ENCODE measurements around the gene RNU7-1. TPM values are rescaled to one million over a fixed set of nuclear protein-coding genes. Genes with fewer than 3 reads are reported as not detected.

RNU7-1 gene
- polyA plus RNA-seq, 3 donors, result not detected

GRCh38 chr12:6975297-6976032 lies 31.8 kb downstream of the RNU7-1 start:
- no peak for DNase-seq (ENCODE audit: extremely low read depth in 1 of 11, low read depth in 9 of 11, low spot score in 4 of 11)

- DNase-seq (ENCODE audit: extremely low read depth in 1 of 11, low read depth in 9 of 11, low spot score in 4 of 11), result no peak
Measured at GRCh38 chr12:6977653-6978052, 34.0 kb downstream of the RNU7-1 start.

GRCh38 chr12:6978188-6978587 lies 34.6 kb downstream of the RNU7-1 start:
- no peak for DNase-seq (ENCODE audit: extremely low read depth in 1 of 11, low read depth in 9 of 11, low spot score in 4 of 11)

- DNase-seq (ENCODE audit: extremely low read depth in 1 of 11, low read depth in 9 of 11, low spot score in 4 of 11), result no peak
Measured at GRCh38 chr12:6978611-6979011, 35.0 kb downstream of the RNU7-1 start.

- no peak for DNase-seq (ENCODE audit: extremely low read depth in 1 of 11, low read depth in 9 of 11, low spot score in 4 of 11)
Measured at GRCh38 chr12:6979021-6979420, 35.4 kb downstream of the RNU7-1 start.

GRCh38 chr12:6979453-6979852 lies 35.8 kb downstream of the RNU7-1 start:
- no peak for DNase-seq (ENCODE audit: extremely low read depth in 1 of 11, low read depth in 9 of 11, low spot score in 4 of 11)

GRCh38 chr12:6980075-6980474 lies 36.5 kb downstream of the RNU7-1 start:
- DNase-seq (ENCODE audit: extremely low read depth in 1 of 11, low read depth in 9 of 11, low spot score in 4 of 11), result no peak

GRCh38 chr12:6980740-6981139 lies 37.1 kb downstream of the RNU7-1 start:
- DNase-seq (ENCODE audit: extremely low read depth in 1 of 11, low read depth in 9 of 11, low spot score in 4 of 11), result no peak

- DNase-seq (ENCODE audit: extremely low read depth in 1 of 11, low read depth in 9 of 11, low spot score in 4 of 11), result no peak
Measured at GRCh38 chr12:6981152-6982052, 37.8 kb downstream of the RNU7-1 start.

- DNase-seq (ENCODE audit: extremely low read depth in 1 of 11, low read depth in 9 of 11, low spot score in 4 of 11), result no peak
Measured at GRCh38 chr12:6982532-6982931, 38.9 kb downstream of the RNU7-1 start.

GRCh38 chr12:6987956-6988553 lies 44.4 kb downstream of the RNU7-1 start:
- DNase-seq (ENCODE audit: extremely low read depth in 1 of 11, low read depth in 9 of 11, low spot score in 4 of 11), result no peak

Other genes with a start within 250 kb of the RNU7-1 start
- gene PIANP, start 243.0 kb upstream of the RNU7-1 start, polyA plus RNA-seq (ENCODE audit: insufficient read length in 3 of 3), result 10 to 100 TPM; 11.7 to 14.0 (median 13.0) TPM
- 10 to 100 TPM; 61.5 to 70.2 (median 65.1) TPM for gene COPS7A, start 219.8 kb upstream of the RNU7-1 start, polyA plus RNA-seq (ENCODE audit: insufficient read length in 3 of 3)
- 100 to 1,000 TPM; 194 to 227 (median 210) TPM for gene MLF2, start 190.7 kb upstream of the RNU7-1 start, polyA plus RNA-seq (ENCODE audit: insufficient read length in 3 of 3)
- 100 to 1,000 TPM; 513 to 676 (median 531) TPM for gene PTMS, start 177.5 kb upstream of the RNU7-1 start, polyA plus RNA-seq (ENCODE audit: insufficient read length in 3 of 3)
- 1 to 10 TPM; 1.9 to 2.1 (median 2.1) TPM for gene LAG3, start 171.3 kb upstream of the RNU7-1 start, polyA plus RNA-seq (ENCODE audit: insufficient read length in 3 of 3)
- gene CD4, start 154.3 kb upstream of the RNU7-1 start, polyA plus RNA-seq (ENCODE audit: insufficient read length in 3 of 3), result 10 to 100 TPM; 28.0 to 31.1 (median 29.9) TPM
- gene GPR162, start 122.0 kb upstream of the RNU7-1 start, polyA plus RNA-seq (ENCODE audit: insufficient read length in 3 of 3), result 10 to 100 TPM; 25.4 to 37.4 (median 28.2) TPM
- gene P3H3, start 115.4 kb upstream of the RNU7-1 start, polyA plus RNA-seq (ENCODE audit: insufficient read length in 3 of 3), result 10 to 100 TPM; 24.4 to 41.2 (median 35.2) TPM
- gene GNB3, start 102.9 kb upstream of the RNU7-1 start, polyA plus RNA-seq (ENCODE audit: insufficient read length in 3 of 3), result 1 to 10 TPM; 5.9 to 9.2 (median 8.4) TPM
- gene CDCA3, start 92.5 kb upstream of the RNU7-1 start, polyA plus RNA-seq (ENCODE audit: insufficient read length in 3 of 3), result 10 to 100 TPM; 25.4 to 31.4 (median 28.5) TPM
- 10 to 100 TPM; 55.0 to 70.2 (median 58.4) TPM for gene USP5, start 91.7 kb upstream of the RNU7-1 start, polyA plus RNA-seq (ENCODE audit: insufficient read length in 3 of 3)
- gene TPI1, start 76.3 kb upstream of the RNU7-1 start, polyA plus RNA-seq (ENCODE audit: insufficient read length in 3 of 3), result 100 to 1,000 TPM; 560 to 645 (median 574) TPM
- 10 to 100 TPM in 1 of 3 donors, 1 to 10 TPM in 2; 7.5 to 15.1 (median 9.3) TPM for gene SPSB2, start 70.5 kb upstream of the RNU7-1 start, polyA plus RNA-seq (ENCODE audit: insufficient read length in 3 of 3)
- 10 to 100 TPM; 18.4 to 21.8 (median 21.7) TPM for gene LRRC23, start 39.0 kb upstream of the RNU7-1 start, polyA plus RNA-seq (ENCODE audit: insufficient read length in 3 of 3)
- gene ENO2, start 29.2 kb upstream of the RNU7-1 start, polyA plus RNA-seq (ENCODE audit: insufficient read length in 3 of 3), result 10 to 100 TPM; 12.7 to 25.7 (median 13.5) TPM
- 100 to 1,000 TPM in 2 of 3 donors, 10 to 100 TPM in 1; 91.9 to 142 (median 139) TPM for gene ATN1, start 15.9 kb upstream of the RNU7-1 start, polyA plus RNA-seq (ENCODE audit: insufficient read length in 3 of 3)
- gene C12orf57, start 206 bp downstream of the RNU7-1 start, polyA plus RNA-seq (ENCODE audit: insufficient read length in 3 of 3), result 100 to 1,000 TPM; 131 to 205 (median 154) TPM
- 10 to 100 TPM; 18.7 to 27.0 (median 22.3) TPM for gene PTPN6, start 7.5 kb downstream of the RNU7-1 start, polyA plus RNA-seq (ENCODE audit: insufficient read length in 3 of 3)
- gene PHB2, start 26.8 kb downstream of the RNU7-1 start, polyA plus RNA-seq (ENCODE audit: insufficient read length in 3 of 3), result 100 to 1,000 TPM; 256 to 296 (median 267) TPM
- 10 to 100 TPM; 43.4 to 53.0 (median 50.7) TPM for gene EMG1, start 27.1 kb downstream of the RNU7-1 start, polyA plus RNA-seq (ENCODE audit: insufficient read length in 3 of 3)
- 10 to 100 TPM; 59.1 to 62.3 (median 61.5) TPM for gene LPCAT3, start 74.7 kb downstream of the RNU7-1 start, polyA plus RNA-seq (ENCODE audit: insufficient read length in 3 of 3)
- 10 to 100 TPM; 48.0 to 66.1 (median 48.1) TPM for gene C1S, start 116.9 kb downstream of the RNU7-1 start, polyA plus RNA-seq (ENCODE audit: insufficient read length in 3 of 3)
- 10 to 100 TPM; 40.9 to 56.1 (median 43.6) TPM for gene C1R, start 148.6 kb downstream of the RNU7-1 start, polyA plus RNA-seq (ENCODE audit: insufficient read length in 3 of 3)
- gene C1RL, start 165.4 kb downstream of the RNU7-1 start, polyA plus RNA-seq (ENCODE audit: insufficient read length in 3 of 3), result 10 to 100 TPM; 34.0 to 47.8 (median 35.1) TPM
- gene RBP5, start 185.1 kb downstream of the RNU7-1 start, polyA plus RNA-seq (ENCODE audit: insufficient read length in 3 of 3), result 10 to 100 TPM; 41.9 to 72.7 (median 55.5) TPM
- gene CLSTN3, start 186.6 kb downstream of the RNU7-1 start, polyA plus RNA-seq (ENCODE audit: insufficient read length in 3 of 3), result 100 to 1,000 TPM in 2 of 3 donors, 10 to 100 TPM in 1; 93.0 to 112 (median 106) TPM
- gene PEX5, start 245.9 kb downstream of the RNU7-1 start, polyA plus RNA-seq (ENCODE audit: insufficient read length in 3 of 3), result 10 to 100 TPM; 44.5 to 54.5 (median 50.9) TPM